Activated CD4-positive, CD25-positive, alpha-beta regulatory T cell treated with anti-CD3 and anti-CD28 coated beads, Interleukin-2, amount 50 U/mL, for 72 hours (primary cell): Measurements from ENCODE around the gene DMAC2L.
A peak's percentile ranks its signal among the peaks of the same experiment; 100 is the strongest.
"Not testable (repeated sequence)": the region's sequence is repeated elsewhere in the genome, so short reads cannot be mapped to it uniquely, and the experiment has no call there.

Source experiments
- DNase-seq: peaks from one replicate; pipeline ENCODE4 v3.0.0; 2021

Gene DMAC2L

DNA sequence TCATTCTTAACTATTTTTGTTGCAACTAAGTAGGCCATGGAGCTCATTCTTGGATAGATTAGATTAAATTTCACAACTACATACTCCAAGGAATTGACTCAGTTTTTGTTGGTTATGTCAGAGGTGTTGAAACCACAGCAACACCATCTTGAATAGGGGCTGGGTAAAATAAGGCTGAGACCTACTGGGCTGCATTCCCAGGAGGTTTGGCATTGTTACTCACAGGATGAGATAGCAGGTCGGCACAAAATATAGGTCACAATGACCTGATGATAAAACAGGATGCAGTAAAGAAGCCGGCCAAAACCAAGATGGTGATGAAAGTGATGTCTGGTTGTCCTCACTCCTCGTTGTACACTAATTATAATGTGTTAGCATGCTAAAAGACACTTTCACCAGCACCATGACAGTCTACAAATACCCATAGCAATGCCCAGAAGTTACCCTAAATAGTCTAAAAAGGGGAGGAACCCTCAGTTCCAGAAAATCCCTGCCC lies 20.9 kb downstream of the DMAC2L start:
- no peak for DNase-seq

DNA sequence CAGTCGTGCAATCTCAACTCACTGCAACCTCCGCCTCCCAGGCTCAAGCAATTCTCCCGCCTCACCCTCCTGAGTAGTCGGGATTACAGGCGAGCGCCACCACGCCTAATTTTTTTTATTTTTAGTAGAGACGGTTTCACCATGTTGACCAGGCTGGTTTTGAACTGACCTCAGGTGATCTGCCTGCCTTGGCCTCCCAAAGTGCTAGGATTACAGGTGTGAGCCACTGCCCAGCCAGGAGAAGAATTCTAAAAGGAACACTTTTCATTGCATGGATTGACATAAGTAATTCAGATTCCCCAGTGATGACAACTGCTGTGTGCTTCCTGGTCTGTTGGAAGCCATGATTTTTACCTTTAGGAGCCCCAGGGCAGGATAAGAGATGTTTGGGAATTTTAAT lies 22.1 kb downstream of the DMAC2L start:
- no peak for DNase-seq

GRCh38 chr14:50335389-50335788 lies 23.3 kb downstream of the DMAC2L start:
- no peak for DNase-seq

DNA sequence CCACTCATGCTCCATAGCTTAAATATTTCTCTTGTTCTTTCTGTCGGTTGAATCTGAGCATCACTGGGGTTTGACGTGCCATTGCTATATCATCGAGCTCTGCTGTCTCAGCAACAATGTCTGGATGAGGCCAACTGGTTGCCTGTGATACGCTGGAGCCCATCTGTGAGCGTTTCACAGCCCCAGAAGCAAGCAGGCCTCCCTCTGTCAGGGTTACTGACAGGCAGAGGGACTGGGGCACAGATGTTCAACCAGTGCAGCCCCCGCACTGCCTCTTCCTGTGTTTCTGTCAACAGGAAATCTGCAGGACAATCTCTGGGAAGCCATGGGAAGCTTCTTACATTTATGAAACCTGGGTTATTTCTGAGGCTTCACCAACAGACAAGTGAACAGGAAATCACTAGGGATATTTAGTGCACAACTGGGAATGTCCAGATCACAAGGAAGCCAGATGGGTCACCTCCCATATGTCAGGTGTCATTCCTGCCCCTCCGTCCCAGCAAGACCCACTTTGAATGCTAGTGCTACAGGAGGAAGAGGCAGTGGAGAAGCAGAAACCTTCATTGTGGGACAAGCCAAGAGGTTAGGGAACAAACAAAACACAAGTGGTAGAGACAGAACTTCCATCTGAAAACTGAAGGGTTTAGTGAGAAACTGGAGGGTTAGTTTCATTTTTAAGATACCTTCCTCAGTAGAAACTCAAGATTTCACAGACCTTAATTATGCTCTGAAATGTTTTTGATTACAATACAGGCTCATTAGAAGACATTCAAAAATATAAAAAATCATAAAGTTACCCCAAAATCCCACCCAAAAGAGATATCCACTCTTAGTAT lies 24.1 kb downstream of the DMAC2L start:
- no peak for DNase-seq

GRCh38 chr14:50338587-50338986 lies 26.5 kb downstream of the DMAC2L start:
- no peak for DNase-seq

GRCh38 chr14:50339178-50339804 lies 27.2 kb downstream of the DMAC2L start:
- DNase-seq: no peak

GRCh38 chr14:50340045-50340444 lies 27.9 kb downstream of the DMAC2L start:
- DNase-seq: no peak

GRCh38 chr14:50340963-50341362 lies 28.8 kb downstream of the DMAC2L start:
- DNase-seq: no peak

DNA sequence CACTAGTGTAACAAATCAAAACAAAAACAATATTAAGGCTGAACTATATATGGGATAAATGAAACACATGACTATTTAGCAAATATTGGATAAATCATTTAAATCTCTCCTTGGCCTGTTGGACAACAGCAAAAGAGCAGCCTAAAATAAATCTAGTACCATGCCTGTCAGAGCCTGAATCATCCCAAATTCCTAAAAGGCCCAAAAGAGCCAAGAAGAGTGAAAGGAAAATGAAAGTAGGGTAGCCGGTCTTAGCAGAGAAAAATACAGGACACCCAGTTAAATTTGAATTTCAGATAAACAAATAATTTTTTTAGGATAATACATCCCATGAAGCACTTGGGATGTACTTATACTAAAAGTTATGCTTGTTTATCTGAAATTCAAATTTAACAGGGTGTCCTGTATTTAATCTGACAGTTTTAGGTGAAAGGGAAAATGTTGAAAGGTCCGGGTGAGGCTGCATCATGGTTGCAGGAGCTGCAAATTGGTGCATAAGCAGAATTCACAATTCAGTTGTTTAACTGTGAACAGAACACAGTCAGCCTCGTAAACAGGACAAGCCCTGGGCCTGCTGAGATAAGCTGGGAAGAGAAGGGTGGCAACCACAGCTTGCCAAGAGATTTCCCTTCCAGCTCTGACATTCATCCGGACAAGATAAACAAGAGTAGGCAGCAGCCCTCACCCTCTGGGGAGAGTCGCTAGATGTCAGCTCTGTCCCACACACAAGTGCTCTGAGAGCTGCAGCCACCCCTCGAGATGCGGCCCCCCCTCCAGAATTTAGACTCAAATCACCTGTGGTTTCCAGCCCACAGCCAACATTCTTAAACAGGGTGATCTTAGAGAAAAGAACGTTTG lies 30.3 kb downstream of the DMAC2L start:
- no peak for DNase-seq

DNA sequence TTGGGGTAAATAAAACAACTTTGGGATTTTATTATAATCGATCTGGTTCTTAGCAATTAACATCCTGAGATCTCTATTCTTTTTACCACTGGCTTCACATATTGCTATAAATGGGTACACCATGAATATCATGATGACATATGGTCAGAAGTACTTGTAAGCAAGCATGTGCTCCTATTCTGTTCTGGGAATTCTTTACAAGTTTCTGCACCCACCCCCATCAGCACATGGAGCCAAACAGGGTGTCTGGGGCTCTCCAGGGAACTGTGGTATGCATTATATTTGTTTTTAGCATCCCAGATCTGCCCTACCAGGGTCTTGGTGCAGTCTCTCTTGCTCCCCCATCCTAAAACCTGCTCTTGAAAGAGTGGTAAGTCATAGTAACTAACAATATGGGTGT lies 31.3 kb downstream of the DMAC2L start:
- no peak for DNase-seq

DNA sequence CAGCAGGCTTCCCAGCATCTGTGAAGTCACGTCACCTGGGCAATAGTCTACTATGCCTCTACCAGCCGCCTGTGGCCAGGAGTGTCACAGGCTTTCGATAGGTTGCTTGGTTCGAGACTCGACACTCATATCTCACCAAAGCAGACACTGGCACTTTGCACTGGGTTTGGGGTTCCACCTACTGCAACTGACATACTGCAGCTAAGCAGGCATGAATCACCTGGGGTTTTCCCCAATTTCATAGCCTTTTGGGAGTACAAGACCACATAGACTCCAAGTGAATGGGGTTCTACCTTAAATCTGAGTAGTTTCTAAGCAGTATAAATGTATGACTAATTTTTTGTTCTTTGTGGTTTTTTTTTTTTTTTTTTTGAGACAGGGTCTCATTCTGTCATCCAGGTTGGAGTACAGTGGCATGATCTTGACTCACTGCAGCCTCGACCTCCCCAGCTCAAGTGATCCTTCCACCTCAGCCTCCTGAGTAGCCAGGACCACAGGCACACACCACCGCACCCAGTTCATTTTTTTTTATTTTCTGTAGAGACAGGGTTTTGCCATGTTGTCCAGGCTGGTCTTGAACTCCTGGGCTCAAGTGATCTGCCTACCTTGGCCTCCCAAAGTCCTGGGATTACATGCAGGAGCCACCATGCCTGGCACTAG lies 32.1 kb downstream of the DMAC2L start:
- DNase-seq: peak; percentile 67

DNA sequence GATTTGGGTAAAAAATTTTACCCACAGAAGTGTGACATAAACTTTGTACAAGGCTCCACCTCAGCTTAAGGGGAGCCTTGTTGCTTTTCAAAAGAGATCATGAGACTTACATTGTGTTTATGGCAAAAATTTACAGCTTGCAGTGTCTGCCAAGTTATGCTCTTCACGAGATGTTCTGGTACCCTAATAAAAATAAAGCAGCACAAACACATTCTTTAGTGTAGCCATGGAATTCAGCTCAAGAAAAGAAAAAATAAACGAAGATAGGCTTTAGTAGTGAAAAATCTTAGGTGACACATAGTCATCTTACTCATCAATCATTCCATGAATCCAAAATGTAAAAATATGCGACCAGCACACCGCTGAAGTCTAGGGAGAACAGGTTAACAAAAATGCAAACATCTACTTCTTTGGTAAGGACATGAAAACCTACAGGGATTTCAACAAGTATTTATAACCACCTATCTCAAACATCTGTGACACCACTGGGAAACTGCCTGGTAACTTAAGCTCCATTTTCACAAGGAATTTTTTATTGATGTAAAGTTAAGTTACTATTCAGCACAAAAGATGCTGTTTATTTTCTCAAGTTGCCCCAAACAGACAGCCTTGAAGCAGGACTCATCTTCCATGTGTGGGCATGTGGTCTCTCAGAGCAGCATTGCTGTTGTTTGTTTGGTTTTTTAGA lies 32.9 kb downstream of the DMAC2L start:
- DNase-seq: no peak

DNA sequence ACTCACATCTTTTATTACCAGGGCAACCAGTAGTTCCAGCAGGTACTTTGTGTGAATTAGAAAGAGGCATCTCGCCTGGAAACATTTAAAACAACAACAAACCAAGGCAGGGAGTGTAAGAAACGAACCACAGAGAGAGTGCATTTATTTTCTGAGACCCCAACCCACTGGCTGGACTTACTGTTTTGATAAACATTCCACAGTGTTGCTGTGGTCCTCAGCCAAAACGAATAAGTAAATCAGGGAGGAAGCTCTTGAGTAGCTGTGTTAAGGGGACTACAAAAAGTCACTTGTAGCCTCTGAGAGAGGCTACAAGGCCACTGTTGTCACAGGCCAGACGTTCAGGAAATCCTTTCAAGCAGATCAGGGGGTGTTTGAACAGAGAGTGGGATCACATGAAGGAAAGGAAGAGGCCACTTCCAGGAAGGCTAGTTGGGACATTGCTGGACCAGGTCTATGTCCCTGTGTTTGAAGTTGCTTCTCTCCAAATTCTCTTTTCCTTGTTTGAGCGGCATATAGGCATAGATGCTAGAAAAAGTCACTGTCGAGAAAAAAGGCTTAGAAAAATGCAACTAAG lies 33.8 kb downstream of the DMAC2L start:
- no peak for DNase-seq

GRCh38 chr14:50347521-50347920 lies 35.4 kb downstream of the DMAC2L start:
- no peak for DNase-seq

DNA sequence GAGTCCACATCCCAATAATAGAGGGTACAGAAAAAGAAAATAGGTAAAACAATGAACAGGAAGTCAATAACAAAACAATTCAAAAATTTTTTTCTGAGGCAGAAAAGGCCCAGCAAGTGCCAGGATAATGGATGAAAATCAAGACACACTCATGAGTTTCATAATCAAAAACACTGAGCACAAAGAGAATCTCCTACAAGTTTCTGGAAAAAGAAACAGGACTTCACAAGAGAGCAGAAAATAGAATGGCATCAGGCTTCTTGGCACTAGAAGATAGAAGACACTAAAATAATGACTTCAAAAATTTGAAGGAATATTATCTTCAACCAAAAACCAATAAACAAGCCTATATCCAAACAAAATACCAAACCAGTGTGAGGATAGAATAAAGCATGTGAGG lies 36.8 kb downstream of the DMAC2L start:
- no peak for DNase-seq

- no peak for DNase-seq
Measured at GRCh38 chr14:50350975-50351374, 38.9 kb downstream of the DMAC2L start.

DNA sequence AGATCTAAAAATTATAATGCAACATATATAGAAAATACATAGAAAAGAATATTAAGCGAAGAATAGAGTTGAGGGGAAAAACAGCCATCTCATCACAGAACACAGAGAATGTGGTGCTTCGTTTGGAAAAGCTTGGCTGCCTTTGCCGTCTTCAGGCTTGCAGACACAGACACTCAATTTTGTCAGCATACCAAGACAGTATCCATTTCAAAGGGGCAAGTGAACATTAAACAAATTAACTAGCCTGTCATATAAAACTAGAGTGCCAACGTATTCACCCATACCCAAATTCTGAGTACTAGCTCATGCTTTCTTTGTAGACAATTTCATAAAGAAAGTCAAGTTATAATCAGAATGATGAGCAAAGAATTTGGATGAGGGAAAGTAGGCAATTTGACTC lies 40.5 kb downstream of the DMAC2L start:
- no peak for DNase-seq

- DNase-seq: no peak
Measured at GRCh38 chr14:50353126-50353525, 41.0 kb downstream of the DMAC2L start.

DNA sequence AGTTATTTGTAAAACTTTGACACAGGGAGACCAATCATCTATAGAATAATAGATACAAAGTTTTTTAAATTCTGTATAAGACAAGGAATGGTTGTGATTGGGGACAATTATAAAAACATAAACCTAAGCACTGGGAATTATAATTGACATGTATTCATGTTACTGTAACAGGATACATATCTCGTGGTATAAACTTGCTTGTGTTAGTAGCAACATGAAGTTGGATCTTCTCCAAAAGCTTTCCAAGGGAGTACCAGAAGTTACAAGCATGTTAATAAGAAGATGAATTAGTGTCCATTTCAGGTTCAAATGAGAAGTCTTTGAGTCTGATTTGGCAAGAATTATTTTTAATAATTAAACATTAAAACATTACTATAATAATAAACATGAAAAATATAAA lies 42.4 kb downstream of the DMAC2L start:
- no peak for DNase-seq

DNA sequence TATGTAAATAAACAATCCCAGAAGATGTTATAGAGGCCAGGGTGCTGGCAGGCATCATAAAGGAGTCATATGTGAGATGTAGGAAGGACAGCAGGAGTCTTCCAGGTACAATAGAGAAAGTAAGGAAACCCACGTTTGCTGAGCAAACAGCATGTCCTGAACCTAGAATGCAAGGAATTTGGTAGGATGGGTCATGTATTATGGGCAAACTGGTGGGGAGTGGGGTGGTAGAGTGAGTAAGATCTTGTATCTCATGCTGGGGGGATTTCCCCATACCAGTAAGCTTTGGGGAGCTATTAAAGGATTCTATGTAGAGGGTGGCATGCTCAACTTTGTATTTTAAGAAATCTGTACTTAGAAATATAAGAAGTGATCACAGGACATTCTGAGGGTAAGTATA lies 43.6 kb downstream of the DMAC2L start:
- no peak for DNase-seq

GRCh38 chr14:50356283-50356682 lies 44.2 kb downstream of the DMAC2L start:
- not testable (repeated sequence) for DNase-seq

DNA sequence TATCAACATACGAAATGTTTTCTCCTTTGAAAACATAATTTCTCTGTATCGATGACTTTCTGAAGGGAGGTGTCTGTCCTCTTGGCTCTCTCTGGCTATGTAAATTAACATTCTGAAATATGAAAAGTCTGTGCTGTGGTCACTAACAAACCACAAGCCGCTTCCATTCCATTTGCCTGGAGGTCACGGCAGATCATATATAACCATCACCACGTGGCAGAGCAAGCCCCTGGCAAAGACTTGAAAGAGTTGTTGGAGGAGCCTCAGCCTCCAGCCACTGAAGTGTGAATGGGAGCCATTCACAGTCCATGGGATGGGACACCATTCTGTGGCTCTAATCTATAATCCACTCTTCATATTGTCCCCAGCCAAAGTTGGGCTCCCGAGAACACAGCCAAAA lies 45.0 kb downstream of the DMAC2L start:
- no peak for DNase-seq
